SU-DHL-6 (cell line): Measurements from ENCODE around the gene C1QTNF1.

Experiments
- H2AFZ ChIP-seq: fragments of 200-600 bp; sonication (generic); 2 replicates; pipeline ENCODE4 v1.6.1; 2014; ENCODE audit warnings: low read depth, mild to moderate bottlenecking, moderate library complexity, mixed read lengths, antibody characterized with exemption, low read length; ENCODE audit not compliant: severe bottlenecking
- H3F3A ChIP-seq: fragments of 200-600 bp; shearing (Covaris generic); 2 replicates; pipeline ENCODE4 v1.6.0; 2016; ENCODE audit warnings: antibody characterized with exemption, mild to moderate bottlenecking; ENCODE audit not compliant: insufficient read depth
- H3K27ac ChIP-seq: fragments of 200-600 bp; sonication (generic); 2 replicates; pipeline ENCODE4 v1.5.1; 2016; ENCODE audit warnings: low read depth, mild to moderate bottlenecking, low read length, moderate library complexity, mixed read lengths
- H3K27me3 ChIP-seq: fragments of 200-600 bp; sonication (generic), shearing (Covaris generic); 2 replicates; pipeline ENCODE4 v1.6.0; 2014; ENCODE audit warnings: mild to moderate bottlenecking, low read length
- H3K36me3 ChIP-seq: fragments of 200-600 bp; sonication (generic); 2 replicates; pipeline ENCODE4 v1.6.1; 2014; ENCODE audit warnings: mild to moderate bottlenecking, low read length, mixed read lengths
- H3K4me2 ChIP-seq: fragments of 300-600, 200-600 bp; shearing (Covaris generic), sonication (generic); 2 replicates; pipeline ENCODE4 v1.6.0; 2014; ENCODE audit warnings: low read length, low read depth, mild to moderate bottlenecking; ENCODE audit not compliant: poor library complexity, severe bottlenecking
- H3K4me3 ChIP-seq: fragments of 200-600 bp; sonication (generic); 2 replicates; pipeline ENCODE4 v1.5.1; 2014; ENCODE audit warnings: antibody characterized with exemption, low read length, mild to moderate bottlenecking, mixed read lengths; ENCODE audit not compliant: insufficient read depth, poor library complexity, severe bottlenecking
- H3K79me2 ChIP-seq: fragments of 200-600 bp; sonication (generic); 2 replicates; pipeline ENCODE4 v1.6.1; 2014; ENCODE audit warnings: mild to moderate bottlenecking, low read length, moderate library complexity; ENCODE audit not compliant: insufficient read depth
- H3K9ac ChIP-seq: fragments of 200-600 bp; sonication (generic); 2 replicates; pipeline ENCODE4 v1.7.0; 2014; ENCODE audit warnings: mild to moderate bottlenecking, low read length
- H3K9me2 ChIP-seq: fragments of 200-600 bp; sonication (generic); replicated peaks from 2 replicates; pipeline ENCODE4 v1.6.1; 2014; ENCODE audit warnings: low read length; ENCODE audit not compliant: insufficient read depth
- H3K9me3 ChIP-seq: fragments of 200-600 bp; sonication (generic); 2 replicates; pipeline ENCODE4 v1.6.1; 2014; ENCODE audit warnings: low read length, mixed read lengths; ENCODE audit not compliant: insufficient read depth
- H4K20me1 ChIP-seq: fragments of 200-600 bp; sonication (generic); 2 replicates; pipeline ENCODE4 v1.6.1; 2014; ENCODE audit warnings: low read depth, mild to moderate bottlenecking, antibody characterized with exemption, low read length, moderate library complexity, mixed read lengths
- EZH2phosphoT487 ChIP-seq: fragments of 200-600 bp; sonication (generic), shearing (Covaris generic); conservative IDR thresholded peaks from 2 replicates; pipeline ENCODE4 v1.6.1; 2018; ENCODE audit warnings: mild to moderate bottlenecking, antibody characterized with exemption, low read length, moderate library complexity, mixed read lengths
- TF ChIP-seq, protein P1 (sequence below): fragments of 200-600 bp; sonication (generic); IDR thresholded peaks from one replicate; pipeline ENCODE4 v1.5.1; 2017; ENCODE audit warnings: antibody characterized with exemption, mild to moderate bottlenecking, low read length, moderate library complexity; ENCODE audit not compliant: insufficient read depth, poor library complexity, severe bottlenecking

The C1QTNF1 gene

DNA sequence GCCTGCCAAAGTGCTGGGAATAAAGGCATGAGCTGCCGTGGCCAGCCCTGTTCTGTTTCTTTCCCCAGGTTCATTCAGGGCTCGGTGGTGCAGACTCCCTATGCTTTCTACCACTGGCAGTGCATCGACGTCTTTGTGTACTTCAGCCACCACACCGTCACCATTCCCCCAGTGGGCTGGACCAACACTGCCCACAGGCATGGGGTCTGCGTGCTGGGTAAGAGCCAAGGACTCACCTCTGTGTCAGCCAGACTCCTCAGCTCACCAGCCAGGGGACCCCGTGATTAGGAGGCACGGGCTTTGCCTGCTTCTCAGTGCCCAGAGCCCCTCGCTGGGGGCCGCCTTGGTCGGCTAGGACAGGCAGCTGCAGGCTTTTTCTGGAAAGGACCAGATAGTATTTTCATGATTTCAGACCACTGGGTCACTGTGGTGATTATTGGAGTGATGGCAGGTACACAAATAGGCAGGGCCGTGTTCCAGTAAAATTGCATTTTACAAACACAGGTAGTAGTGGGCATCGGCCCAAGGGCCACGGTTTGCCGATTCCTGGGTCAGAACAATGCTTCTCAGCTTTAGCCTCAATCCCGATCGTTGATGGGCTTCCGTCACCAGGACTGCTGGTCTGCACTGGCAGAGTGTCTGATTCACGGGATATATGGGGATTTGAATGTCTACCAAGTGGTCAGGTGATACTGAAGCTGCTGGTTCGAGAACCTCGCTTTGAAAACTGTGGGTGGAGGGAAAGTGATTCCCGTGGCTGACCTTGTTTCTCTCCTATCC is 55.6 kb downstream of the C1QTNF1 start:
- Histone ChIP-seq H3K9me2 (no peaks in the 10 kb centered on the region), H3K9ac (no peak overlapping the region), H3K79me2 (no peaks in the 10 kb centered on the region), H3K27ac (no peak overlapping the region), H3K4me2 (no peak overlapping the region), H2AFZ (no peak overlapping the region), H4K20me1 (no peaks in the 10 kb centered on the region), H3F3A (no peaks in the 10 kb centered on the region), H3K27me3 (no peaks in the 10 kb centered on the region), H3K9me3 (no peaks in the 10 kb centered on the region), H3K4me3 (no peak overlapping the region), H3K36me3 (no peaks in the 10 kb centered on the region)
- TF ChIP-seq, protein P1, sequence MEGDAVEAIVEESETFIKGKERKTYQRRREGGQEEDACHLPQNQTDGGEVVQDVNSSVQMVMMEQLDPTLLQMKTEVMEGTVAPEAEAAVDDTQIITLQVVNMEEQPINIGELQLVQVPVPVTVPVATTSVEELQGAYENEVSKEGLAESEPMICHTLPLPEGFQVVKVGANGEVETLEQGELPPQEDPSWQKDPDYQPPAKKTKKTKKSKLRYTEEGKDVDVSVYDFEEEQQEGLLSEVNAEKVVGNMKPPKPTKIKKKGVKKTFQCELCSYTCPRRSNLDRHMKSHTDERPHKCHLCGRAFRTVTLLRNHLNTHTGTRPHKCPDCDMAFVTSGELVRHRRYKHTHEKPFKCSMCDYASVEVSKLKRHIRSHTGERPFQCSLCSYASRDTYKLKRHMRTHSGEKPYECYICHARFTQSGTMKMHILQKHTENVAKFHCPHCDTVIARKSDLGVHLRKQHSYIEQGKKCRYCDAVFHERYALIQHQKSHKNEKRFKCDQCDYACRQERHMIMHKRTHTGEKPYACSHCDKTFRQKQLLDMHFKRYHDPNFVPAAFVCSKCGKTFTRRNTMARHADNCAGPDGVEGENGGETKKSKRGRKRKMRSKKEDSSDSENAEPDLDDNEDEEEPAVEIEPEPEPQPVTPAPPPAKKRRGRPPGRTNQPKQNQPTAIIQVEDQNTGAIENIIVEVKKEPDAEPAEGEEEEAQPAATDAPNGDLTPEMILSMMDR, result no peak
- TF ChIP-seq EZH2phosphoT487, result no peak

DNA sequence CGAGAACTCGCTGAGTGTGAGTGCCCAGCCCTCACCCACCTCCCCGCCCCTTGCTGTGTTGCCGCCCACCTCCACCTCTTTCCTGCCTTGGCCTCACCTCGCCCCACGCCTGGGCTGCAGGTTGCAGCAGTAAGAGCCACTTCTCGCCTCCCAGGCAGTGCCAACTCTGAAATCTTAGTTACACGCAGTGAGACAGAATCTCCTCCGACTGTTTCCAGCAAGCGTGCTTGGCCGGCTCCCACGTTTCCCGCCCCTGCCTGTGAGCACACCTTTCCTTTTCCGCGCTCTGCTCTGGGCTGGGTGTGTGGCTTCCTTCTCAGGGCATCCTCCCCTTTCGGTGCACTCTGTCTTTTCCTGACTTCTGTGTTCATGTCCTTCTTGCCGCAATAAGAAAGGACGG is 56.4 kb downstream of the C1QTNF1 start:
- no peaks in the 10 kb centered on the region for H3K9me3 ChIP-seq
- no peak overlapping the region for H3K4me3 ChIP-seq
- no peaks in the 10 kb centered on the region for H4K20me1 ChIP-seq
- no peak overlapping the region for H2AFZ ChIP-seq
- H3K27me3 ChIP-seq, result no peaks in the 10 kb centered on the region
- H3K36me3 ChIP-seq, result no peaks in the 10 kb centered on the region
- no peak overlapping the region for H3K9ac ChIP-seq
- H3K79me2 ChIP-seq, result no peaks in the 10 kb centered on the region
- no peak overlapping the region for H3K27ac ChIP-seq
- TF ChIP-seq, protein P1, result no peak
- no peak for TF ChIP-seq EZH2phosphoT487
- H3K9me2 ChIP-seq, result no peaks in the 10 kb centered on the region
- no peak overlapping the region for H3K4me2 ChIP-seq
- H3F3A ChIP-seq, result no peaks in the 10 kb centered on the region

DNA sequence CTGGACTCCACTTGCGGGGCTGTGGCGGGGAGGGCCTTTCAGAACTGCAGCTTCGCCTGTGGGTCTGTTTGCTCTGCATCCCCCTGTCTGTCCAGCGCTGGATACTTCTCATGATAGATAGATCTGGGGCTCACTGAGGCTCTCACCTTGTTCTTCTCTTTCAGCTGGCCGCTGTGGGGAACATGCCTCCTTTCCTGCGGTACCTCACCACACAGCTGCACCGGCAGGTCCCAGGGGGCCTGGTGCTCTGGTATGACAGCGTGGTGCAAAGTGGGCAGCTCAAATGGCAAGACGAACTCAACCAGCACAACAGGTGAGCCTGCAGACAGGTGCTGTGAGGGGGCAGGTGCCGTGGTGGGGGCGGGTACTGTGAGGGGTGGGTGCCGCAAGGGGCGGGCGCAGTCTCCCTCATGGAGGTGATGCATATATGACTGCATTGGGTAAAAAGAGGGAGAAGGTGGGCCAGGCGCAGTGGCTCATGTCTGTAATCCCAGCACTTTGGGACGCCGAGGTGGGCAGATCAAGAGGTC is 56.9 kb downstream of the C1QTNF1 start:
- TF ChIP-seq EZH2phosphoT487, result no peak
- TF ChIP-seq, protein P1, result no peak
- Histone ChIP-seq H3K4me3 (no peak overlapping the region), H4K20me1 (no peaks in the 10 kb centered on the region), H3K9me3 (no peaks in the 10 kb centered on the region), H3K9ac (no peak overlapping the region), H3K27me3 (no peaks in the 10 kb centered on the region), H3K36me3 (no peaks in the 10 kb centered on the region), H2AFZ (no peak overlapping the region), H3K79me2 (no peaks in the 10 kb centered on the region), H3K4me2 (no peak overlapping the region), H3F3A (no peaks in the 10 kb centered on the region), H3K9me2 (no peaks in the 10 kb centered on the region), H3K27ac (no peak overlapping the region)
